Gastroesophageal sphincter (tissue), 2 donors: ENCODE measurements around the gene DPM2.

ENCODE experiments used
- EP300 ChIP-seq: sonication (generic); formaldehyde crosslinking; IDR thresholded peaks from one replicate; pipeline ENCODE4 v1.6.1; 2017; ENCODE audit warnings: antibody characterized with exemption, mild to moderate bottlenecking
- POLR2A ChIP-seq, 2 donors: fragments of 450-650 bp; IDR thresholded peaks; one replicate each; pipeline ENCODE4 v1.6.1; 2017; ENCODE audit warnings: antibody characterized with exemption in 2 of 2, mild to moderate bottlenecking in 2 of 2, moderate library complexity in 1 of 2
- POLR2AphosphoS5 ChIP-seq: sonication (generic); formaldehyde crosslinking; IDR thresholded peaks from one replicate; pipeline ENCODE4 v1.6.1; 2017; ENCODE audit warnings: antibody characterized with exemption

DNA sequence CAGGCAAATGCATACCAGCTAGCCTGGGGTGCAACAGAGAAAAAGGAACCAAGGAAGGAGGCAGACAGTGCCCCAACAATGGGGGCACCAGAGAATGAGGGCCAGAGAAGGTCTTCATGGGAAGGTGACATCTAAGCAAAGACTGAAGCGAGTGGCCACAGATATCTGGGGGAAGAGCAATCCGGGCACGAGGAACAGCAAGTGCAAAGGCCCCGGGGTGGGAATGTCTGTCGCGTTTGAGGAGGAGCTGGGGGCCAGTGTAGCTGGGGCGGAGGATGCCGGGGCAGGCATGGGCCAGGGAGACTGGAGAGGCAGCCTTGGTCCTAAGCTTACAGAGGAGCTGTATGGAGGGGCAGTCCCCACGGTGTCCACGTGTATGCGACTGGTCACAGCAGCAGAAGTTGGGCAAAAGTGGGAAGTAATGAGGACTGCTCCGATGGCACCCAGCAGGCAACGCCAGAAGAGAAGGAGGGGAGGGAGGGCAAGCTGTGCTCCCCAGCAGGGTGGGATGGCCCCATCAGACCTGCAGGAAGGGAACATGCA is 24.0 kb upstream of the DPM2 start:
- no peak for TF ChIP-seq POLR2AphosphoS5
- TF ChIP-seq POLR2A (IDR thresholded peaks at IDR 0.05), result no peak
- TF ChIP-seq EP300, result no peak
